ENCODE data around the gene ADGRB3.

Gene ADGRB3

DNA sequence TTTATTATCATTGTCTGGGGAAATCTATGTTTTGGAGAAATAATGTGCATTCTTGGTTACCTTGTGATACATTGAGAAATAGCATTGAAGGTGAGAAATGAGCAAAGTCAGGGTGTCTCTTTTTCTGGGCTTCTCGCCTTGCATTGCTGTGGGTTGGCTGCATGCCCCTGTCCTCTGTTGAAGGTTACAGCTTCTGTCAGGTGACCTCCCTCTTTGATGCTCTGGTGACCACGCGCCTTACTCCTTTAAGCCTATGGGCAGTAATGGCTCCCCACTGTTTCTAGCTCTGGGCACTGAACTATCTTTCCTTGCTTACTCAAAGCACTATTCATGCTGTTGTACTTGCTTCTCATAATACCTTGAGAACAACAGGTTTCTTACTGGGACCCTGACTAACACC is 14.6 kb downstream of the ADGRB3 start:
- no peak overlapping the region for H3K4me3 ChIP-seq (ENCODE audit: low read depth, low read length, poor library complexity, severe bottlenecking)
- no peaks in the 10 kb centered on the region for H3F3A ChIP-seq (ENCODE audit: insufficient read depth, low read length)
- no peak for TF ChIP-seq EZH2 (IDR thresholded peaks at IDR 0.05; ENCODE audit: borderline replicate concordance, low read length)
- TF ChIP-seq, protein P1, sequence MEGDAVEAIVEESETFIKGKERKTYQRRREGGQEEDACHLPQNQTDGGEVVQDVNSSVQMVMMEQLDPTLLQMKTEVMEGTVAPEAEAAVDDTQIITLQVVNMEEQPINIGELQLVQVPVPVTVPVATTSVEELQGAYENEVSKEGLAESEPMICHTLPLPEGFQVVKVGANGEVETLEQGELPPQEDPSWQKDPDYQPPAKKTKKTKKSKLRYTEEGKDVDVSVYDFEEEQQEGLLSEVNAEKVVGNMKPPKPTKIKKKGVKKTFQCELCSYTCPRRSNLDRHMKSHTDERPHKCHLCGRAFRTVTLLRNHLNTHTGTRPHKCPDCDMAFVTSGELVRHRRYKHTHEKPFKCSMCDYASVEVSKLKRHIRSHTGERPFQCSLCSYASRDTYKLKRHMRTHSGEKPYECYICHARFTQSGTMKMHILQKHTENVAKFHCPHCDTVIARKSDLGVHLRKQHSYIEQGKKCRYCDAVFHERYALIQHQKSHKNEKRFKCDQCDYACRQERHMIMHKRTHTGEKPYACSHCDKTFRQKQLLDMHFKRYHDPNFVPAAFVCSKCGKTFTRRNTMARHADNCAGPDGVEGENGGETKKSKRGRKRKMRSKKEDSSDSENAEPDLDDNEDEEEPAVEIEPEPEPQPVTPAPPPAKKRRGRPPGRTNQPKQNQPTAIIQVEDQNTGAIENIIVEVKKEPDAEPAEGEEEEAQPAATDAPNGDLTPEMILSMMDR (IDR thresholded peaks at IDR 0.05; ENCODE audit: low read length), result no peak
- H3K9ac ChIP-seq (ENCODE audit: low read length), result no peak overlapping the region
- H3K4me1 ChIP-seq (ENCODE audit: insufficient read depth, low read length, severe bottlenecking), result no peaks in the 10 kb centered on the region
- no peaks in the 10 kb centered on the region for H3K36me3 ChIP-seq (ENCODE audit: insufficient read depth, low read length)
- no peak overlapping the region for H2AFZ ChIP-seq (ENCODE audit: low read length)
- H3K9me3 ChIP-seq (ENCODE audit: low read length), result no peaks in the 10 kb centered on the region
- no peaks in the 10 kb centered on the region for H3K27me3 ChIP-seq (ENCODE audit: insufficient read depth, low read length)
- H3K27ac ChIP-seq (ENCODE audit: low read depth, low read length, poor library complexity, severe bottlenecking), result no peak overlapping the region
- no peaks in the 10 kb centered on the region for H3K9me2 ChIP-seq (ENCODE audit: low read depth, low read length)
- H4K20me1 ChIP-seq (ENCODE audit: insufficient read depth, low read length), result no peaks in the 10 kb centered on the region
- H3K4me2 ChIP-seq (ENCODE audit: low read length), result no peak overlapping the region
- no peaks in the 10 kb centered on the region for H3K79me2 ChIP-seq (ENCODE audit: insufficient read depth, low read length)

DNA sequence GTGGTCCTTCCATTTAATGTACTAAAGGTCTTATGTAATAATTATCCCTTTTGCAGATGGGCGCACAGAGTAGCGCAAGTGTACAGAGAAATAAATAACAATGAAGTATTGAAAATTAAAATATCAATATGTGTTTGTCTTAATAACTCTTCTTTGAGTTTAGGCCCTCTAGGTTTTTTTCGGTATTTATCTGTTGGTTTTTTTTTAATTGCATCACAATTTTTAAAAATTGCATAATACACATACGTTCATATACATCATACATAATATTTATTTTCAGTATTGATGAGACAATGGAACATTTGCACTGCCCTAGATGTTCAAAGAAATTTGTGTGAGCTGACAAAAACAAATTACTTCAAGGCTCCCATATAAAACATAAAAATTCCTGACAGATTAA is 15.1 kb downstream of the ADGRB3 start:
- no peak for TF ChIP-seq EZH2 (IDR thresholded peaks at IDR 0.05; ENCODE audit: borderline replicate concordance, low read length)
- TF ChIP-seq, protein P1 (IDR thresholded peaks at IDR 0.05; ENCODE audit: low read length), result no peak
- Histone ChIP-seq H3K36me3 (ENCODE audit: insufficient read depth, low read length) (no peaks in the 10 kb centered on the region), H4K20me1 (ENCODE audit: insufficient read depth, low read length) (no peaks in the 10 kb centered on the region), H3K27me3 (ENCODE audit: insufficient read depth, low read length) (no peaks in the 10 kb centered on the region), H3F3A (ENCODE audit: insufficient read depth, low read length) (no peaks in the 10 kb centered on the region), H3K4me3 (ENCODE audit: low read depth, low read length, poor library complexity, severe bottlenecking) (no peak overlapping the region), H2AFZ (ENCODE audit: low read length) (no peak overlapping the region), H3K4me1 (ENCODE audit: insufficient read depth, low read length, severe bottlenecking) (no peaks in the 10 kb centered on the region), H3K4me2 (ENCODE audit: low read length) (no peak overlapping the region), H3K27ac (ENCODE audit: low read depth, low read length, poor library complexity, severe bottlenecking) (no peak overlapping the region), H3K9me2 (ENCODE audit: low read depth, low read length) (no peaks in the 10 kb centered on the region), H3K79me2 (ENCODE audit: insufficient read depth, low read length) (no peaks in the 10 kb centered on the region), H3K9ac (ENCODE audit: low read length) (no peak overlapping the region), H3K9me3 (ENCODE audit: low read length) (no peaks in the 10 kb centered on the region)

DNA sequence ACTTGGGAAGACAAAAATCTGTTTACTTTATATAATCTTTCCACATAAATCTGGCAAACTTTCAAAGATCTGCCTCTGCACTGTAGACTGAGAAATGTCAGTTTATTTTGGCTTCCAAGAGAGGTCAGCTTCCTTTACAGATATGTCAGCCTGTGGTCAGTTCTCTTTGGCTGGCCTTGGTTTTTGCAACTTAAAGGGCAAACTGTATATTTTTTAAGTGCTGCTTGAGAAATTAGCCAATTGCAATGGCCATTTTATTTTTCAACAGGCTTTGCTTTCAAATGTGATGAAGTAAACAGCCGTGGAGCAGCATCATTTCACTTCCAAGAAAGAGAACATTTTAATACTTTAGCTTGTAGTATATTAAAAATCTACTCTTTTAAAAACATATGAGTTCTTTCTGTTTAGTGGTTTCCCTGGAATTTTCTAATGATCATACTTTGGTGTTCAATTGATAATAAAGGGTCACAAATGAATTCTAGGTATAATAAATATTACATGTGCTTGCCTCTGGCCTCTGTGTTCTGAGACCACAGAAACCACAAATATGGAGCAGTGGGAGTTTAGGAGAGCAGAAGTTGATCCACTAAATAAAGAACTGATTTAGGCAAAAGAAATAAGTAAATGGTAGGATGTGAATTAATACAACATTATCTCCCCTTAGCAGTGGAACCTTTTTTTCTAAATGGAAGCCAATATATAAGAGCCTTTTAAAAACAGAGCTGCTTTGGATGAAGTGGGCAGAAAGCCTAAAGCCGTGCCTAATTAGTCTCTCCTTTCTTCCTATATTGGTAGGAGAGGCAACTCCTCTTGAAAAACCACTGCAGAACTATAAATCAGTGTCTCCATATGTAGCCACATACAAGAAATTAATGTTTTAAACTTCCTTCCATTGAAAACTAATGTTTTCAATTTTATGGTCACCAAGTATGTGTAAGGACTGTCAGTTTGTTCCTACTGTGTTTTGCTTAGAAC is 16.2 kb downstream of the ADGRB3 start:
- H3K27ac ChIP-seq (ENCODE audit: low read depth, low read length, poor library complexity, severe bottlenecking), result no peak overlapping the region

More for the DNA sequence above, 16.2 kb downstream of the ADGRB3 start:
- Histone ChIP-seq H3K9me2 (ENCODE audit: low read depth, low read length) (no peaks in the 10 kb centered on the region), H3K4me3 (ENCODE audit: low read depth, low read length, poor library complexity, severe bottlenecking) (no peak overlapping the region), H2AFZ (ENCODE audit: low read length) (no peak overlapping the region), H4K20me1 (ENCODE audit: insufficient read depth, low read length) (no peaks in the 10 kb centered on the region), H3K36me3 (ENCODE audit: insufficient read depth, low read length) (no peaks in the 10 kb centered on the region), H3K9me3 (ENCODE audit: low read length) (no peaks in the 10 kb centered on the region), H3F3A (ENCODE audit: insufficient read depth, low read length) (no peaks in the 10 kb centered on the region), H3K9ac (ENCODE audit: low read length) (no peak overlapping the region), H3K4me2 (ENCODE audit: low read length) (no peak overlapping the region), H3K27me3 (ENCODE audit: insufficient read depth, low read length) (no peaks in the 10 kb centered on the region), H3K79me2 (ENCODE audit: insufficient read depth, low read length) (no peaks in the 10 kb centered on the region), H3K4me1 (ENCODE audit: insufficient read depth, low read length, severe bottlenecking) (no peaks in the 10 kb centered on the region)
- TF ChIP-seq, protein P1 (IDR thresholded peaks at IDR 0.05; ENCODE audit: low read length), result no peak
- TF ChIP-seq EZH2 (IDR thresholded peaks at IDR 0.05; ENCODE audit: borderline replicate concordance, low read length), result no peak
